HepG2 (cell line): ENCODE data around the gene DENND1C. TPM values are rescaled to one million over a fixed set of nuclear protein-coding genes. Genes with fewer than 3 reads are reported as not detected.

Experiments used
- BCLAF1 ChIP-seq: fragments of 450-650 bp; IDR thresholded peaks from 2 replicates; pipeline ENCODE4 v1.6.1; 2017; ENCODE audit warnings: mild to moderate bottlenecking
- FIP1L1 ChIP-seq: fragments of 200-400 bp; formaldehyde crosslinking; IDR thresholded peaks from 2 replicates; pipeline ENCODE4 v1.6.1; 2018; ENCODE audit warnings: low read depth, mild to moderate bottlenecking, low read length, moderate library complexity, borderline replicate concordance; ENCODE audit not compliant: insufficient read depth
- FOXM1 ChIP-seq: sonication (generic); formaldehyde crosslinking; IDR thresholded peaks from 2 replicates; pipeline ENCODE4 v1.5.0; 2020; ENCODE audit warnings: missing genetic modification reagents
- HMG20A ChIP-seq: IDR thresholded peaks from 2 replicates; pipeline ENCODE4 v1.6.1; 2016; ENCODE audit warnings: borderline replicate concordance
- IKZF5 ChIP-seq: IDR thresholded peaks from 2 replicates; pipeline ENCODE4 v1.6.1; 2018; ENCODE audit warnings: missing genetic modification reagents, mild to moderate bottlenecking, missing compliant biosample characterization
- KLF12 ChIP-seq: sonication (generic); formaldehyde crosslinking; IDR thresholded peaks from 2 replicates; pipeline ENCODE4 v1.4.0; 2020; ENCODE audit warnings: missing genetic modification reagents, borderline replicate concordance
- MED8 ChIP-seq: sonication (generic); formaldehyde crosslinking; IDR thresholded peaks from 2 replicates; pipeline ENCODE4 v1.8.1; 2023; ENCODE audit warnings: mild to moderate bottlenecking, missing genetic modification reagents; ENCODE audit not compliant: insufficient replicate concordance
- MIER2 ChIP-seq: IDR thresholded peaks from 2 replicates; pipeline ENCODE4 v1.6.1; 2016; ENCODE audit warnings: missing biosample characterization, missing genetic modification reagents
- NFE2L1 ChIP-seq: sonication (generic); formaldehyde crosslinking; IDR thresholded peaks from 2 replicates; pipeline ENCODE4 v1.4.0; 2020; ENCODE audit warnings: missing genetic modification reagents, mild to moderate bottlenecking, borderline replicate concordance
- NR1H2 ChIP-seq: sonication (generic); formaldehyde crosslinking; IDR thresholded peaks from 2 replicates; pipeline ENCODE4 v1.8.1; 2022; ENCODE audit warnings: low read depth, missing genetic modification reagents, borderline replicate concordance
- PAWR ChIP-seq: sonication (generic); formaldehyde crosslinking; IDR thresholded peaks from 2 replicates; pipeline ENCODE4 v1.4.0; 2020; ENCODE audit warnings: missing genetic modification reagents, mild to moderate bottlenecking, borderline replicate concordance
- SKIL ChIP-seq: sonication (generic); formaldehyde crosslinking; IDR thresholded peaks from 2 replicates; pipeline ENCODE4 v1.8.0; 2022; ENCODE audit warnings: missing genetic modification reagents, mild to moderate bottlenecking, moderate library complexity, borderline replicate concordance
- TFDP2 ChIP-seq: sonication (generic); formaldehyde crosslinking; IDR thresholded peaks from 2 replicates; pipeline ENCODE4 v1.4.0; 2020; ENCODE audit warnings: missing genetic modification reagents
- ZFP82 ChIP-seq: sonication (generic); formaldehyde crosslinking; IDR thresholded peaks from 2 replicates; pipeline ENCODE4 v1.5.1; 2020; ENCODE audit warnings: mild to moderate bottlenecking, missing genetic modification reagents, borderline replicate concordance
- ZFP91 ChIP-seq: sonication (generic); formaldehyde crosslinking; IDR thresholded peaks from 2 replicates; pipeline ENCODE4 v1.9.0; 2022; ENCODE audit warnings: missing genetic modification reagents, mild to moderate bottlenecking, borderline replicate concordance
- ZNF451 ChIP-seq: sonication (generic); formaldehyde crosslinking; IDR thresholded peaks from 2 replicates; pipeline ENCODE4 v1.5.0; 2020; ENCODE audit warnings: mild to moderate bottlenecking, missing genetic modification reagents
- ZNF790 ChIP-seq: sonication (generic); formaldehyde crosslinking; IDR thresholded peaks from 2 replicates; pipeline ENCODE4 v1.8.0; 2022; ENCODE audit warnings: missing genetic modification reagents, mild to moderate bottlenecking, borderline replicate concordance
- ZSCAN20 ChIP-seq: sonication (generic); formaldehyde crosslinking; IDR thresholded peaks from 2 replicates; pipeline ENCODE4 v1.4.0; 2020; ENCODE audit warnings: missing genetic modification reagents, mild to moderate bottlenecking, borderline replicate concordance
- ZSCAN29 ChIP-seq: sonication (generic); formaldehyde crosslinking; conservative IDR thresholded peaks from 2 replicates; pipeline ENCODE4 v1.4.0; 2020; ENCODE audit warnings: mild to moderate bottlenecking, missing genetic modification reagents
- polyA plus RNA-seq, 8 experiments: library from polyadenylated mRNA; depleted of rRNA in 3 of 8; stranded (reverse) in 7 of 8; unstranded in 1 of 8; fragments of >200 nt; fragmentation: Illumina TruSeq in 4 of 8; extraction: Trizol in 4 of 8; gene quantifications; 2 replicates each; pipeline versions ENCODE4 v1.2.1 to v1.2.3, GENCODE V29; 2011 to 2016; ENCODE audit warnings: low read depth in 4 of 8, missing spikeins in 1 of 8, mixed read lengths in 1 of 8; ENCODE audit not compliant: insufficient read depth in 1 of 8
- total RNA-seq, 5 experiments: library from RNA; depleted of rRNA; stranded (reverse); fragments of >200 nt; fragmentation: Illumina TruSeq; extraction: Trizol; gene quantifications; 2 replicates each; pipeline ENCODE4 v1.2.3, GENCODE V29; 2016; ENCODE audit warnings: low read depth in 1 of 5

DENND1C gene
- total and polyA plus RNA-seq, 2 of the 13 experiments (the other 11 are each of a cell fraction or from before 2014, with no cell fraction given), result 0.04 to 0.73 TPM

GRCh38 chr19:6509118-6509971 is 27.8 kb upstream of the DENND1C start (continued):
- TF ChIP-seq ZNF790 (no peak), ZFP82 (no peak), NFE2L1 (no peak), SKIL (CRISPR knock-in tag) (no peak), PAWR (CRISPR knock-in tag) (no peak), MED8 (CRISPR knock-in tag) (no peak), BCLAF1 (no peak), NR1H2 (CRISPR knock-in tag) (no peak), ZNF451 (CRISPR knock-in tag) (no peak), TFDP2 (CRISPR knock-in tag) (no peak), ZSCAN20 (CRISPR knock-in tag) (no peak), IKZF5 (CRISPR knock-in tag) (peak; percentile 54; the same call in 1 of the 2 replicates), ZSCAN29 (CRISPR knock-in tag) (no peak), KLF12 (no peak), ZFP91 (CRISPR knock-in tag) (no peak), HMG20A (peak; percentile 86), FIP1L1 (no peak), FOXM1 (no peak), MIER2 (CRISPR knock-in tag) (no peak)
